Renal cortical epithelial cell (primary cell): Measurements from ENCODE around the gene ISG20L2. TPM values are rescaled to one million over a fixed set of nuclear protein-coding genes. Genes with fewer than 3 reads are reported as not detected.

Experiments
- DNase-seq: peaks from one replicate; pipeline ENCODE4 v3.0.0-alpha.2; 2011; ENCODE audit warnings: low read depth
- total RNA-seq: library from RNA; depleted of rRNA; stranded (reverse); fragments of >200 nt; gene quantifications from 2 replicates; pipeline ENCODE4 v1.2.3, GENCODE V29; 2014

The ISG20L2 gene
- total RNA-seq, 1 donor from 2014 or later, result 10.3 TPM

DNA sequence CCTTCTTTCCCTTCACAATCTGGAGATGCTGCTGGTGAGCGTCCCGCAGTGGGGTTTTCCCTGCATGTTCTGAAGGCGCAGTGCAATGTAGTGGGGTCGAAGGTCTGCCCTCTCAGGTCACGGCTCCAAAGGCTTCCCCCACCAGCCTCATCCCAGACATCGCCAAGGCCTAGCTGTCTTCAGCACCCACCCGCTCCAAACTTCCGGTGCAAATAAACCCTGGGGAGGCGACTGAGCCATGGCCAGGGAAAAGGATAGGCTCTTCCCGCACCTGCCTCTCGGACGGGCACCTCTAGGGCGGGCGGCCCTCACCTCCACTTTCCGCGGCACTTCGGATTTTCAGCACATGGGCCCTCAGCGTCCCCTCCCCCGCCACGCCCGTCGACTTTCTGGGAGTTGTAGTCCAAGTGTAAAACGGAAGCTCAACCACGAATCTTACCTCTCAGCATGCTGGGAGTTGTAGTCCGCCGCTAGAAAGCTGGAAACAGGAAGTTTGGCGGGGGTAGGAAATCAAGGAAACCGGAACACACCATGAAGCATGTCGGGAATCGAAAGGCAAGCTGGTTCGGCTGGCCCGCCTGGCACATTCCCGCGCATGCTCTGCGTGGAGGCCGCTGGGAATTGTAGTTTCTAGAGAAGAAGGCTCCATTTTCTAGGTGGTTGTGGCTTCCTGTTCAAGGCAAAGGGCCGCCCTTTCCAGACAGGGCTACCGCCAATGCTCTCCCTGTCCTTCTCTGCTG is 12.3 kb upstream of the ISG20L2 start, which contains the start of gene MRPL24:
MRPL24 (minus strand) TSS at position 348 of the 740 bp plus-strand sequence. CDS start 2,384 bp downstream, outside the sequence.
- peak; percentile 99 for DNase-seq

DNA sequence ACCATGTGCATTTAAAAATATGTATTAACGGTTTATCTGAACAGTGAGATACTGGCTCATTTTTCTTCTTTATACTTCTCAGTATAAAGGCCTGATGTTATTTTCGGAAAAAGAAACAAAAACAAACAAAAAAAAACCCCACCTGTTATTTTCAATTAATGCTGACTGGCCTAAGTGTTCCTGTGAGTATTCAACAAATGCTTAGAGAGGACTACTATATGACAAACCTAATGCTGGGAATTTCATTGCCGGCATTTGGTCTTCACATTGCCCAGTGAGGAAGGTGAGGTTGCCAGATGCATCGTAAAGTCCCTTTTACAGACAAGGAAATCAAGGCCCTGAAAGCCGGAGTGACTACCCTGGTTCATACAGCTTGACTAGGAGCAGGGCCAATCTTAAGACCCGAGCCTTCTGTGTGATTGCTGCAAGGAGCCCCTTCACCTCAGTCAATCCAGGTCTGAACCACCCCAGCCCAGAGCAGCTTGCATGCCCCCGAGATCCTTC is 11.7 kb upstream of the ISG20L2 start:
- no peak for DNase-seq

DNA sequence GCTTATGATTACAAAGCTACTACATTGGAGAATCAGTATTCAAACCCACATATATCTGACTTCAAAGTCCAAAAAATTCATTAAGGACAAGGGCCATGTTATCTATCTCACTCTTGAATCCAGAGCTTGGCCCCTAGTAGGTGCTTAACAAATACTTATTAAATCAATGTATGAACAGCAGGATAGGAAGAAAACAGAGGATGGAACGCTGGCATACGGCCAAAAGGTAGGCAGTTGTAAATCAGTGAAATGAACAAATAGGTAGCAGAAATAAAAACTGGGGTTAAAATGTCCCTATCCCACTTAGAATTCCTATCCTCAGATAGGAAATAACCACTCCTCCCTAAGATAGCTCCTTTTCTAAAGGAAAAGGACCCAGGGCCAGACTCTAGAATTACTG is 10.3 kb upstream of the ISG20L2 start:
- DNase-seq, result no peak

DNA sequence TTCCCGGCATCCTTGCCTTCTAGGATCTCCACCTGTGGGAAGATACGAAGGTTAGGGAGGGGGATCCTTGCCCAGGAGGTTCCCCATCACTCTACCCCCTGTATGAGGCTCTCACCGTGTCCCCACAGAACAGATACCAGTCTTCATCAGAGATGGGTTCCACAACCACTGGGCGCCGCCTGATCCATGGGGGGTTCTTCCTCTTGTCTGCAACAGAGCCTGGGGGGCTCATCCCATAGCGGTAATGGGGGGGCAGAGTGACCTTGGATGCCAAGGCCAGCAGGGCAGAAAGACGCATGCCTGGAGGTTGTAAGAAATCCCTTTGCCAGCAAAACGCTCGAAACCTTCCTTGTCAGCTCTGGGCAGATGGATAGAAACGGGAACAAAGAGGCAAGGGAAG is 9.8 kb upstream of the ISG20L2 start:
- DNase-seq, result no peak

DNA sequence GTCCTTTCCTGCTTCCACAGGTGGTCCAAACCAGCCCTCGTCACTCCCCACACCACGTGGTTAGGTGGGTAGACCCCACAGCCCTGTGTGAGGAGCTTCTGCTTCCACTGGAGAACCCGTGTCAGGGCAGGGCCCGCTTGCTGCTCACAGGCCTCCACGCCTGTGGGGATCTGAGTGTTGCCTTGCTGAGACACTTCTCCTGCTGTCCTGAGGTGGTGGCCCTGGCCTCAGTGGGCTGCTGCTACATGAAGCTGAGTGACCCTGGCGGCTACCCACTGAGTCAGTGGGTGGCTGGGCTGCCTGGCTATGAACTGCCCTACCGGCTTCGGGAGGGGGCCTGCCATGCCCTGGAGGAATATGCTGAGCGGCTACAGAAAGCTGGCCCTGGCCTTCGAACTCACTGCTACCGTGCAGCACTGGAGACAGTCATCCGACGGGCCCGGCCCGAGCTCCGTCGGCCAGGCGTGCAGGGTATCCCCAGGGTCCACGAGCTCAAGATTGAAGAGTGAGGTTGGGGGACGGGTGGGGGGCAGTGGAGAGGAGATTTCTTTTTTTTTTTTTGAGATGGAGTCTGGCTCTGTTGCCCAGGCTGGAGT is 5.5 kb upstream of the ISG20L2 start:
- DNase-seq, result no peak

DNA sequence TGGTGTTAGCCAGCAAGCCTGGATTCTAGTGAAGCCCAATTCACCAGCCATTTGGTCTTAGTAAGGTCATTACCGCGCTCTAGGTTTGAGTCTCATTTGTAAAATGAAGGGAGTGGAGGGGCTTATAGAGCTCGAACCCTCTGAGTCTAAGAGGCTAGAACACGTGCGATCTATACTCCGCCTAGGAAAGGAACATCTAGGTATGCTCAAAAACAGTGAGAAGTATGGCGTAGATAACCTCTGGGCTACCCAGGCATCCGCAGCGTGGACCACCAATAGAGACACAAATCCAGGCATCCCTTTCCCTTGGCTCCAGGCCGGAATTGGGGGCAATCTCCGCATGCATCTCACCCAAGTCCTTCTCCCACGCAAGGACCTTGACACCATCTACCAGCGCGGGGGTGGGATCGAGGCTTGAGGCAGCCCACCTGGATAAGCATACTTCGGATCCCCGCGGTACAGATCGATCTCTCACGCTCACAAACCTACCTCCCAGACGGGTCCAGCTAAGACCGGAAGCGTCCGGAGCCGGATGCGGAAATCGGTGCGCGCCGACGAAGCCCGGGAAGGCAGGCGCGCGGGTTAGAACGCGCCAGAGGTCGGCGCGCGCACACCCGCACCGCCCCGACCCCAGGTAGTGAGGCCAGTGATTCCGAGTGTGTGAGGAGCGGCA is 504 bp downstream of the ISG20L2 start, which contains the start of gene METTL25B:
METTL25B (plus strand) TSS at position 544 of the 673 bp plus-strand sequence. CDS start 636 bp downstream, outside the sequence.
- peak; percentile 54 for DNase-seq

DNA sequence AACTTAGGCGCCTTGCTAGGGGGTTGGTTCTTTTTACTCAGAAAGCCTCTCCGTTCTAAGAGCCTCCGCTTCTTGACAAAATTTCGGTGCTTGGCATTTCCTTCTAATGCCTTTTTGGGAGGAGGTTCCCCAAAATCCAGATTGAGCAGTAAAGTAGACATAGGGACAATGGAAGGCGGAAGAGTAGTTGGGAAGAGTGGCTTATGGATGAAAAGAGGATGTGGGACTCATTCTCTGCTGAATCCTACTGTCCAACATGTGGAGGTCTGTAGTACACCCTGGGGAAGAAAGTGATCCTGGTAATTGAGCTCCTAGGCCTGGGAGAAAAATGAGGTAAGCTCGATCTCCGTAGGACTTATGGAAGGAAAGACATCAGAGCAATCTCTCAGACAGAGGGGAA is 1.1 kb downstream of the ISG20L2 start:
- DNase-seq, result no peak

DNA sequence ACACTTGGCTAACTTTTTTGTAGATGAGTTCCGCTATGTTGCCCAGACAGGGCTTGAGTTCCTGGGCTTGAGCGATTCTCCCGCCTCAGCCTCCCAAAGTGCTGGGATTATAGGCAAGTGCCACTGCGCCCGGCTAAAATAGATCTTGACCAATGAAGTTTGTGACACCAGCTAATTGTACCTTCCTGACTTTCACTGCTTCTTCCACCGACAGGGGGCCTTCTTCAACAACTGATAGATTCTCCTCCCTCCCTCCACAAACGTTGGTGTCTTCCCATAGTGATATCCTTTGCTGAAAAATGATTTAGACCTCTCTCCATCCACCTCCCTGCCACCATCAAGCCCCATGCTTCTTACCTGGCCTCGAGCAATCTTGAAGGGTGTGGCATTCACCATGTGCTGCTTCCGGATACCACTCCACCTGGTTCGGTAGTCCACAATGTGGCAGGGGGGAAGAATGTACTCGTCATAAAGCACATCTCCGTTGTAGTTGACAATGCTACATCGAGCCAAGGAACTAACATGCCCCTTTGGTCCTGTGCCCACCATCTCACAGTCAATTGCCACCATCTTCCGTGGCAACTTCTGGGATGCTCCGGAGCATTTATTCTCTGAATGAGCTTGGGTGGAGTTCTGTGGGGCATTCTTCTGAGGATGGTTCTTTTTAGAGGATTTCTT is 1.9 kb downstream of the ISG20L2 start:
- peak; percentile 54 for DNase-seq

DNA sequence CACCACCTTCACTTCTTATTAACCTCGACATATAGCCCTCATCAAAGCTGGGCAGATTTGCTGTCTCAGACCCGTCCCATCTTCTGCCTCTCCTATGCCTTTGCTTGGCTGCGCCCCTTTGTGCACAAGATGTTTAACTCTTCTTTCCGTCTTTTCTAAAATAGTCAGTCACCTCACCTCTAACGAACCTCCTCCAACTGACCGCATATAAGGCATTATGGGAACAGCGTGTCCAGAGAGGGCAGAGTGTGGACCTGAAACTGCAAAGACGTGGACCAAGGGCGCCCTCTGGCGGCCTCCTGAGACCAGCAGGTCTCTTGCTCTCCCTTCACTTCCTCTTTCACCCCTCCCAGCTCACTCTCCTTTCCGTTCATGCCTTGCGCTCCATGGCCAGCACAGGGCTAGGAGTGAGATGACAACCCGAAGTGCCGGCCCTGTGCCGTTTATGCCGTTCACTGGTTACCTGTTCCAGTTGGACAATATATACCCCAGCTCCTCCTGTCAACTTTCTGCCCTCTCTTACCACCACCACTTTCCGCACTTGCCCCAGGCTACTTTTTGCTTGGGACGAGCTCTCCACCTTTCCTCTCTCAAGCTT is 2.8 kb downstream of the ISG20L2 start:
- peak; percentile 81 for DNase-seq

DNA sequence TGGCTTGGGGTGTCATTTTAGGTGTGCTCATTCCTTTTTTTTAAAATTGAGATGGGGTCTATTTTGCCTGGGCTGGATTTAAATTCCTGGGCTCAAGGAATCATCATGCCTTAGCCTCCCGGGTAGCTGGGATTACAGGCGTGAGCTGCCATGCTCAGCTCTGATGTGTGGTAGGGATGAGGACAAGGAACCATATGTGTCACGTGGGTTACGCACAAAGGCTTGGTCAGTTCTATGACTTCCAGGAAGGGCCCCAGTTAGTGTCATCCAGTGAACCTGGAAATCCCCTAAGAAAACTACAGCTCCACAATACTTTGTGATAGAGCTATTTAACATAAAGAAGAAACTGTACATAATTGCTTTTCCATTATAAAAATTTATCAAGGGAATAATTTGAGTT is 7.0 kb downstream of the ISG20L2 start:
- no peak for DNase-seq

DNA sequence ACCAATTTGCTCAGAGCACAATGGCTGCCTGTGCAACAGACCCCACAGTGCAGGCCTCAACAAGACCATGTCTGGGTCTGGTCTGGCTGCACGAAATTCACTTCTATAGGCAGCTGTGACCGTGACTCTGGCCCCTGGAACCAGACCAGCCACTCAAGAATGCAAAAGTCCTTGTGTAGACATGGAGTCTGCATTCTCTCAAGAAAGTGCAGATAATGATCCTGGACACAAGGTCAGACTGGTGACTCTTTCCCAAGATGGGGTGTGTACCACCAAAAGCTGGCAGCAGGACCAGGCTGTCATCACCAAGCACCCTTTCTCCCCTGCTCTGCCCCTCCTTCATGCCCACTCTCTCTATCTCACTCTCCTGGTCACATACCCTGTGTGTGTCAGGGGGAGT is 7.4 kb downstream of the ISG20L2 start:
- no peak for DNase-seq

DNA sequence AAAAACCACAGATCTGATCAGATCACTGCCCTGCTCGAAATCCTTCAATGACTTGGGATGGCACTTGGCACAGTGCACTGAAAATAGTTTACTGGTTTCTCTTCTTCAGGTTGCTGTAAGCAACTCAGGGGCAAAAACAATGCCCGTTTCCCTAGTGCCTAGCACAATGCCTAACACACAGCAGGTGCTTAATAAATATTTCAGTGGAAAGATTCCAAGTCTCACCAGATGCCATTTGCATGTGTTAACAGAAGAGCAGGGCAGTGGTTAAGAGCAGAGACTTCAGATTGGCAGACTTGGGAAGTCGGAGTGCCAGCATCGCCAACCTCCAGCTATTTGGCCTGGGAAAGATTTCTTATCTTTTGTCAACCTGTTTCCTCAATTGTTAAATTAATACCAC is 11.2 kb downstream of the ISG20L2 start:
- DNase-seq, result no peak

DNA sequence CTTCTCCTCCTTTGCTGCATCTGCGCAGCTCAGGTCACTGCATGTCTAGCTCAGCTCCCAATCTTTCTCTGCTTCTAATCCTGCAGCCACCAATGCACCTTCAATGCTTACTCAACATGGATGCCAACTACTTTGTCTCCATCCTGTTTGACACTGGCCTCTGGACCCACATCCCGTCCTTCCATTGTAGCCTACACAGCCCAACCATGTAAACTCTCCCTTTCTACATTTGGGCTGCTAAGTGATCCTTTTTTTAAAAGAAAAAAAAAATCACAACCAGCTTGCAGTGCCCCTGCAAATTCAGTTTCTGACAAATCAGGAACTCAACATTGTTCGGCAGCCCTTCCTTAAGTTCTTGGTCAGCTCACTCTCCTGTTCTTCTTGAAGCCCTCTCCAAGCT is 13.7 kb downstream of the ISG20L2 start:
- DNase-seq, result no peak

DNA sequence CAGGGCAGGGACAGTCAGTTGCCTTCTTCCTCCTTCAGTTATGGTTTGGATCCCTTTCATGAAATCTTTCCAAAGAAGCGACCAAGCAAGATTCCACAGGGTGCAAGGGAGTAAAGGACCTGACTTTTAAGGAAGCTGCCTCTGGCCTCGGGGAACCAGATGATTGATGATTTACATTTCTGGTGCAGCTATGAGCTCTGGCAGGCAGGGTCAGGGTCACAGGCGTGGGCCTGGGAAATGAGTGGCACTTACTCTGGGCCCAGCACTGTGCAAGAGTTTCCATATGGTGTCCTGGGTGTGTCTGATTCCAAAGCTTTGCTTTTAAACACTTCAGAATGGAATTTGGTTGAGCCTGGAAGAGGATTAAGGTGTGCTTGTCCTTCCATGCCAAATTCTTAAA is 15.9 kb downstream of the ISG20L2 start:
- DNase-seq, result no peak

DNA sequence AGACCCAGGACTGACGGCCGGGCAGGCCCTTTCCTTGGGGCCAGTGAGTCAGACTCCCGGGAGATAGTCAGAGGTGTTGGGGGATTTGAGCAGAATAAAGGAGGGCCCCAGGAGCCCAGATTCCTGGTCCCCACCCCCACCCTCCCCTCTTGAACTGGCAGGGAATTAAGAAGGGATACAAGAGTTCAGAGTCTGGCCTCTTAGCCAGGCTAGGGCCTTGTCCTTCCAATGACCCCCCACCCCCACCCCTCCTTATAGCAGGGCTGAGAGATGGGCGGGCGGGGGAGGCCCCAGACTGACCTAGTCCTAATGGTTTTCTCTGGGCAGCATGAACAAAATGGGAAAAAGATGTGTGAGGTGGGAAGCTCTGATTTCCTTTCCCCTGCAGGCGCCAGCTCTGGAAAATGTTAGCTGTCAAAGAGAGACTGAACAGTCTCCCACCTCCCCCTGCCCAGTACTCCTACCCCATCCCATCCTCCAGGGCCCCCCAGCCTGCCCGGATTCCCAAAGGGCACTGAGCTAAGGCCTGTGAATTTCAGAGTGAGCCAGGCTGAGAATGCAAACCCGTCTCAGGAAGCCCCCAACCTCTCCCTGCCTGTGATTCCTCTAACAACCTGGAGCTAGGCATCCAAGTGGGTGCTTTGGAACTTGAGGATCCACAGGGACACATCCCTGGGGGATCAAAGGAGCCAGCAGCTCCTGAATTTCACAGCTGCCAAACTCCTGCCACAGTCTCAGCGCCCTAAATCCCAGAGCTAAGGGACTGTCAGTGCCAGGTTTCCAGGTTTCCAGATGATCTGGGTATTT is 17.4 kb downstream of the ISG20L2 start:
- DNase-seq, result no peak

DNA sequence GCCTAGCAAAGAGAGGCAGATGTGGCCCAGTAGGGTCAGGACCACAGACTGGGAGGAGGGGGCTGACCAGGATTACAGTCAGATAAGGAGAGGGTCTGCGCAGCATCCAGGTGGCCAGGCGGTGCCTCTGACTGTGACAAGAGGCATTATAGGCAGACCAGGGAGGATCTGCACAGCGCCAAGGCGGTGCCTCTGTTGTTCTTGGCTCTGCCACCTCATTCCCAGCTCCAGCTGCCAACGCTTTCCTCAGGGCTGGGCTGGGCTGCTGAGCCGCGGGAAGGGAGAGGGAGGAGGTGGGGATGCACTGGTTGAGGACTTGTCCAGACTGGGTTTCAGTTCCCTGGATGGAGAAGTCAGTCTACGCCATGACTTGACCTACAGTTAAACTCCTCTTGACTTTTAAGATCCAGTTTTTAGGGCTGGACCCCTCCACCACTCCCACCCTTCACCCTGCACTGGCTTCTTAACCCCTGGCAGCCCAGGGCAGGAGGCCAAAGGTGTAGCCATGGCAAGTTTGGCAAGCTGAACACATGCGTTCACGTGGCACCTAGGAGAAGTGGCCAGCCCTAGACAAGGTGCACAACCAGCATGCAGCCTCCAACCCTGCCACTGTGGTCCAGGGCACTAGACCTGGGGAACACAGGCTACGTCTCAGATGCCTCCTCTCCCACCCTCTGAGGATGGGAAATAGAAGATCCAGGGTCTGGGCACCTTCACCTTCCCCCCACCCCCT is 18.6 kb downstream of the ISG20L2 start:
- peak; percentile 49 for DNase-seq

DNA sequence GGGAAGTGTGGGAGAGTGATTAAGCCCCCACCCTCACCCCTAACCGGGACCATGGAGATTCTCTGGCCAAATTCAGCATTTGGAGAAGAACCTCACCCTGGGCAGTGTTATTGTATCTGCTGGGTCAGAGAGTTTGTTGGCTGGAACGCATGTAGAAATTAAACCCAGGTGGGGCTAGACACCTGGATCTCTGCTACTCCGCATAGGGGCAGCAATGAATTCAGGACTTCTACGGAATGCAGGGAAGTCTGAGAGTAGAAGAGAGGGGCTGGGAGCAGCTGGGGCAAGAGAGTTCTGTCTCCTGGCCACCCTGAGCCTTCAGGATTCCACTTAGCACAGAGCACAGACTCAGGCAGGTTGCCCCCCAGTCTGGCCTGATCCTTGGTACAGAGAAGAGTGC is 19.5 kb downstream of the ISG20L2 start:
- DNase-seq, result no peak

DNA sequence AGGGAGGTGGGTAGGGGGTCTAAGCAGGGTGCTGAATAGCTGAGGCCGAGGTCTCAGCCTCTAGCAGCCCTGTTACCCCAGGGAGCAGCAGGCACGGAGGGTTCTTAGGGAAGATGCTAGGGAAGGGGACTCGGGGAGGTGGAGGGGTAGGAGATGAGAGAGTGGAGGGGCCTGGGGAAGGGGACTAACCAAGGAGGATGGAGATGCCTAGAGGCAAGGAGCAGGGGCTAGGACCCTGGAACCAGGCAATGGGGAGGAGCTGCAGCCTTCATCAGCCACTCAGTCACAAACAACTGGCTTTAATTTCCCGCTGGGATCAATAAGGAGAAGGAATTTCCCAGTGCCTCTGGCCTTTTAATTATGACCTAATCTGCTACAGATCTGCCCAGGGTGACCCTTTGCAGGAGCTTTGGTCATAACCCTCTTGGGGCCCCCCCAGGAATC is 20.3 kb downstream of the ISG20L2 start:
- DNase-seq, result no peak

DNA sequence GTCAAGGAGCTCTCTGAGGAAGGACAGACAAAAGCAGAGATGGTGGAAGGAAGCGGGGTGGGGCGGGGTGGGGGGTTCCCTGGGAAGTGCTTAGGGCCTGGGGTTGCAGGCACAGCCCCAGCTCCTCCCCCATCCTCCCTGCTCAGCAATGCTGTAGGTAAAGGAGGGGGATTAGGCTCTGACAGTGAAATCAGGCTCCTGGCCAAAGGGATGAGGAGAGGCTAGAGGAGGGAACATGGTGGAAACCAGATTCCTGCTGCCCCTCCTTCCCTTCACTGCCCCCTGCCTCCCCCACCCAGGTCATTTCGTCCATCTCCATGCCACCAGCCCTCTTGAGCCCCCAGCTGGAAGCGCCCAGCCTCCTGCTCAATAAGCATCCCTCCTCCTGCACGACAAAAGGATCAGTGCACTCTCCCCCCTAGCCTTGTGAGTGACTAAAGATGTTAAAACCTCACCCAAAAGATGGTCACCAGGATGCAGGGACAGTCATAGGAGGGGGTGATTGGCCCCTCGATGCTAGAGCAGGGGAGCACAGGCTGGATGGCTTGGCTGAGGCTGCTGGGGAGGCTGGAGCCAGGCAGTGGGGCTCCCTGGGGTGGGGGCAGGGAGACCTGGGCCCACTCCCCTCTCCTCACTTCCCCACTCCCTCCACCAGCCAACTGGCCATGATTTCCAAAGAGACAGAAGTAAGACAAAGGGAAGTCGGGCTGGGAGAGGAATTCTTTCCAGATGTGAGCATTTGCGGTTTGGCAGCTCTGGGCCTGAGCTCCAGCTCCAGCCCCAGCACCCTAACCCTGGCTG is 20.9 kb downstream of the ISG20L2 start:
- no peak for DNase-seq
